ENCODE measurements around the gene KIF5C. TPM values are rescaled to one million over a fixed set of nuclear protein-coding genes. Genes with fewer than 3 reads are reported as not detected.

The KIF5C gene
- polyA plus RNA-seq, 1 donor (not counting 4 experiments of a cell fraction or from before 2014, with no cell fraction given), result 0.03 TPM

- H2AFZ ChIP-seq (ENCODE audit: control insufficient read depth, low read length), result no peak overlapping the region
- H3K9ac ChIP-seq (ENCODE audit: control insufficient read depth, extremely low read depth, insufficient read depth, low read length), result no peak overlapping the region
- no peak overlapping the region for H3K4me2 ChIP-seq (ENCODE audit: control insufficient read depth, extremely low read depth, insufficient read depth, low read depth, low read length)
- no peaks in the 10 kb centered on the region for H3K9me1 ChIP-seq (ENCODE audit: control insufficient read depth, extremely low read depth, insufficient read depth, low read length)
- DNase-seq (ENCODE audit: low read depth, low spot score) (no peak), FAIRE-seq (no peak)
- H4K20me1 ChIP-seq (ENCODE audit: control insufficient read depth, extremely low read depth, insufficient read depth, low read length), result no peaks in the 10 kb centered on the region
- H3K27me3 ChIP-seq (ENCODE audit: control insufficient read depth, extremely low read depth, insufficient read depth, low read length), result peaks cover 42% of the 10 kb centered on the region
- no peaks in the 10 kb centered on the region for H3K36me3 ChIP-seq (ENCODE audit: control insufficient read depth in 2 of 2, extremely low read depth in 1 of 2, insufficient read depth in 2 of 2, low read length in 2 of 2)
- peaks cover 4% of the 10 kb centered on the region for H3K4me1 ChIP-seq (ENCODE audit: control insufficient read depth, extremely low read depth, insufficient read depth, low read length)
- no peaks in the 10 kb centered on the region for H3K79me2 ChIP-seq (ENCODE audit: control insufficient read depth, insufficient read depth, low read length)
- H3K27ac ChIP-seq (ENCODE audit: control insufficient read depth, insufficient read depth, low read length), result no peak overlapping the region
- dilution Hi-C loops (cut with MboI; ENCODE audit: extremely low pct_ligation_motif_present, low sequenced_read_pairs), result no loop called here
- TF ChIP-seq CTCF (optimal IDR thresholded peaks at IDR 0.05 in 1 of 3, IDR thresholded peaks at IDR 0.05 in 1 of 3, conservative IDR thresholded peaks at IDR 0.05 in 1 of 3; ENCODE audit: extremely low read depth in 1 of 3, insufficient read depth in 2 of 3, low read length in 3 of 3), result no peak
- no peak for TF ChIP-seq EZH2 (IDR thresholded peaks at IDR 0.05; ENCODE audit: low read length)
- no peak overlapping the region for H3K4me3 ChIP-seq (ENCODE audit: control insufficient read depth in 2 of 3, extremely low read depth in 1 of 3, insufficient read depth in 2 of 3, low read depth in 1 of 3, low read length in 3 of 3)
- no peaks in the 10 kb centered on the region for H3K9me3 ChIP-seq (ENCODE audit: control insufficient read depth, low read depth, low read length)
These were observed 85.5 kb downstream of the KIF5C start for GRCh38 chr2:148960483-148960882.

- H3K9ac ChIP-seq (ENCODE audit: control insufficient read depth, extremely low read depth, insufficient read depth, low read length), result no peak overlapping the region
- H3K27me3 ChIP-seq (ENCODE audit: control insufficient read depth, extremely low read depth, insufficient read depth, low read length), result peaks cover 45% of the 10 kb centered on the region
- no peaks in the 10 kb centered on the region for H4K20me1 ChIP-seq (ENCODE audit: control insufficient read depth, extremely low read depth, insufficient read depth, low read length)
- no peak for FAIRE-seq
- no peaks in the 10 kb centered on the region for H3K36me3 ChIP-seq (ENCODE audit: control insufficient read depth in 2 of 2, extremely low read depth in 1 of 2, insufficient read depth in 2 of 2, low read length in 2 of 2)
- H3K4me1 ChIP-seq (ENCODE audit: control insufficient read depth, extremely low read depth, insufficient read depth, low read length), result no peaks in the 10 kb centered on the region
- DNase-seq (ENCODE audit: low read depth, low spot score), result no peak
- H2AFZ ChIP-seq (ENCODE audit: control insufficient read depth, low read length), result no peak overlapping the region
- no peak overlapping the region for H3K27ac ChIP-seq (ENCODE audit: control insufficient read depth, insufficient read depth, low read length)
- TF ChIP-seq EZH2 (IDR thresholded peaks at IDR 0.05; ENCODE audit: low read length) (no peak), CTCF (optimal IDR thresholded peaks at IDR 0.05 in 1 of 3, IDR thresholded peaks at IDR 0.05 in 1 of 3, conservative IDR thresholded peaks at IDR 0.05 in 1 of 3; ENCODE audit: extremely low read depth in 1 of 3, insufficient read depth in 2 of 3, low read length in 3 of 3) (no peak)
- H3K4me3 ChIP-seq (ENCODE audit: control insufficient read depth in 2 of 3, extremely low read depth in 1 of 3, insufficient read depth in 2 of 3, low read depth in 1 of 3, low read length in 3 of 3), result no peak overlapping the region
- no peaks in the 10 kb centered on the region for H3K9me3 ChIP-seq (ENCODE audit: control insufficient read depth, low read depth, low read length)
- dilution Hi-C loops (cut with MboI; ENCODE audit: extremely low pct_ligation_motif_present, low sequenced_read_pairs), result no loop called here
- no peak overlapping the region for H3K4me2 ChIP-seq (ENCODE audit: control insufficient read depth, extremely low read depth, insufficient read depth, low read depth, low read length)
- H3K79me2 ChIP-seq (ENCODE audit: control insufficient read depth, insufficient read depth, low read length), result no peaks in the 10 kb centered on the region
- no peaks in the 10 kb centered on the region for H3K9me1 ChIP-seq (ENCODE audit: control insufficient read depth, extremely low read depth, insufficient read depth, low read length)
These were observed 88.4 kb downstream of the KIF5C start for GRCh38 chr2:148963461-148963860.
